Left colon (tissue), 2 donors: ENCODE data around the gene E2F3. TPM values are rescaled to one million over a fixed set of nuclear protein-coding genes. Genes with fewer than 3 reads are reported as not detected.

Experiments
- ATAC-seq: fragments of 200-7000 bp; cut with Tn5 transposase; one replicate; pipeline ENCODE4 v1.9.1; 2020; ENCODE audit warnings: mild to moderate bottlenecking, moderate library complexity
- DNase-seq, 2 donors: peaks; one replicate each; pipeline ENCODE4 v3.0.0-alpha.2; 2020
- intact Hi-C, 2 donors: fragments of 100-400 bp; cut with DNase I in 1 of 2; cut with micrococcal nuclease in 1 of 2; formaldehyde crosslinking; loops; one replicate each; pipeline versions ENCODE4 v1.11.2 to v1.14.0; 2022; cut with DNase I, micrococcal nuclease
- total RNA-seq, 2 donors: library from RNA; stranded (reverse); fragmentation: NEBNext Ultra II Directional; extraction: Animal tissue kit (Norgen Biotek cat#: 25700); gene quantifications; one replicate each; pipeline ENCODE4 v1.2.1, GENCODE V29; 2021
- donor health status: DM: no; HTN: no; CAD: no.
- donor health status: DM: yes; HTN: yes; CAD: no.

The E2F3 gene
- total RNA-seq, 2 donors from 2014 or later, result 9.1 to 9.5 TPM

DNA sequence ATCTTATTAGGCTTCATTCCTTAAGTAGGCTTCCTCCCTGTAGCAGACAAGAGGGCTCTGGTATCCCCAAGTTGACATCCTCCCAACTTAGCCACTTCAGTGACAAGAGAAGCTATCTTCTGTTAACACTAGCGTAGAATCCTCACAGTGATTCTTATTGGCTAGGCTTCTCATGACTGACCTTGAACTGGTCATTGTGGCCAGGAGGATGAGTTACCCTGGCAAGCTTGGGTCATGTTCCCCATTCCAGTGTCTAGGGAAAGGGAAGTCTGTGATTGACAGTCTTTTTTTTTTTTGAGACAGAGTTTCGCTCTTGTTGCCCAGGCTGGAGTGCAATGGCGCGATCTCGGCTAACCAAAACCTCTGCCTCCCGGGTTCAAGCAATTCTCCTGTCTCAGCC lies 139.7 kb downstream of the E2F3 start:
- no peak for ATAC-seq
- DNase-seq, result no peak
- intact Hi-C loops, result no loop called here

GRCh38 chr6:20542927-20543602 lies 141.4 kb downstream of the E2F3 start:
- ATAC-seq, result peak; percentile 75
- DNase-seq, result no peak
- intact Hi-C loops, result no loop called here

Other genes with a start within 250 kb of the E2F3 start
- gene MBOAT1, start 189.4 kb upstream of the E2F3 start, total RNA-seq, result 10 to 100 TPM; 54.7 to 72.6 TPM
- 10 to 100 TPM; 11.7 to 12.5 TPM for gene CDKAL1, start 132.6 kb downstream of the E2F3 start, total RNA-seq